IMR-90 (cell line): Measurements from ENCODE around the gene ITGA2. TPM values are rescaled to one million over a fixed set of nuclear protein-coding genes. Genes with fewer than 3 reads are reported as not detected.

Experiments
- ATAC-seq: fragments of 200-7000 bp; cut with Tn5 transposase; 2 replicates; pipeline ENCODE4 v1.9.1; 2020; ENCODE audit warnings: low read depth, mild to moderate bottlenecking, moderate library complexity
- BruUV-seq: library from RNA; stranded (reverse); fragments of 400-500 nt; replicated peaks from 2 replicates; lab custom pipeline; 2021; lab: Mats Ljungman, UMichigan
- CTCF ChIA-PET: fragments of 300-600 bp; formaldehyde crosslinking; extraction: SDS; loops from one replicate; lab custom pipeline; 2021; ENCODE audit warnings: antibody characterized with exemption; lab: Yijun Ruan, JAX
- POLR2A ChIA-PET: fragments of 300-600 bp; sonication (Branson Sonifier 250); formaldehyde crosslinking; loops from one replicate; lab custom pipeline; 2022; ENCODE audit warnings: antibody characterized with exemption; ENCODE audit not compliant: unreplicated experiment; lab: Charles Lee
- DNase-seq: peaks from one replicate; pipeline ENCODE4 v3.0.0; 2013
- H2AFZ ChIP-seq: replicated peaks from 2 replicates; pipeline ENCODE3; 2013; ENCODE audit warnings: low read length, mild to moderate bottlenecking; ENCODE audit not compliant: poor library complexity
- H2AK5ac ChIP-seq: 2 replicates; pipeline ENCODE4 v1.6.1; 2013; ENCODE audit warnings: low read depth, low read length, inconsistent platforms
- H2AK9ac ChIP-seq: replicated peaks from 2 replicates; pipeline ENCODE3; 2013; ENCODE audit warnings: mild to moderate bottlenecking, low read depth, low read length, moderate library complexity; ENCODE audit not compliant: poor library complexity
- H2BK120ac ChIP-seq: 2 replicates; pipeline ENCODE4 v1.6.1; 2013; ENCODE audit warnings: low read depth, low read length, inconsistent platforms
- H2BK15ac ChIP-seq: 3 replicates; pipeline ENCODE4 v1.6.1; 2013; ENCODE audit warnings: low read depth, low read length, inconsistent platforms
- H2BK20ac ChIP-seq: 2 replicates; pipeline ENCODE4 v1.6.1; 2013; ENCODE audit warnings: low read depth, mild to moderate bottlenecking, inconsistent platforms, low read length, moderate library complexity
- H2BK5ac ChIP-seq: 2 replicates; pipeline ENCODE4 v1.6.1; 2013; ENCODE audit warnings: mild to moderate bottlenecking, low read depth, low read length, inconsistent platforms; ENCODE audit not compliant: poor library complexity, severe bottlenecking
- H3K14ac ChIP-seq: replicated peaks from 2 replicates; pipeline ENCODE4 v1.6.1; 2013; ENCODE audit warnings: low read depth, low read length, inconsistent platforms
- H3K18ac ChIP-seq: 2 replicates; pipeline ENCODE4 v1.6.1; 2013; ENCODE audit warnings: low read depth, low read length, control low read depth
- H3K23ac ChIP-seq: 2 replicates; pipeline ENCODE4 v1.6.1; 2013; ENCODE audit warnings: low read depth, low read length, inconsistent platforms
- H3K27ac ChIP-seq: 2 replicates; pipeline ENCODE4 v1.5.1; 2013; ENCODE audit warnings: mild to moderate bottlenecking, control low read depth, low read length; ENCODE audit not compliant: insufficient read depth
- H3K27me3 ChIP-seq: 2 replicates; pipeline ENCODE4 v1.6.1; 2013; ENCODE audit warnings: low read length; ENCODE audit not compliant: control insufficient read depth, insufficient read depth
- H3K36me3 ChIP-seq: 2 replicates; pipeline ENCODE4 v1.6.1; 2013; ENCODE audit warnings: low read length, mixed read lengths; ENCODE audit not compliant: control insufficient read depth, insufficient read depth
- H3K4ac ChIP-seq: 2 replicates; pipeline ENCODE4 v1.6.1; 2013; ENCODE audit warnings: low read depth, low read length, inconsistent platforms
- H3K4me1 ChIP-seq: 2 replicates; pipeline ENCODE4 v1.6.1; 2013; ENCODE audit warnings: low read length, mixed read lengths; ENCODE audit not compliant: control insufficient read depth, insufficient read depth
- H3K4me2 ChIP-seq: 2 replicates; pipeline ENCODE4 v1.6.1; 2013; ENCODE audit warnings: low read depth, mild to moderate bottlenecking, control low read depth, low read length, moderate library complexity
- H3K4me3 ChIP-seq: 2 replicates; pipeline ENCODE4 v1.5.1; 2013; ENCODE audit warnings: low read depth, mild to moderate bottlenecking, control low read depth, low read length, moderate library complexity; ENCODE audit not compliant: insufficient read depth
- H3K56ac ChIP-seq: 2 replicates; pipeline ENCODE4 v1.6.1; 2013; ENCODE audit warnings: low read length, inconsistent platforms; ENCODE audit not compliant: insufficient read depth; ENCODE audit errors: extremely low read depth
- H3K79me1 ChIP-seq, 2 experiments: 2 replicates each; pipeline ENCODE4 v1.6.1; 2013; ENCODE audit warnings: low read length in 2 of 2, inconsistent platforms in 1 of 2, low read depth in 1 of 2
- H3K9ac ChIP-seq: 2 replicates; pipeline ENCODE4 v1.6.1; 2013; ENCODE audit warnings: low read depth, low read length, control low read depth
- H3K9me1 ChIP-seq: 2 replicates; pipeline ENCODE4 v1.6.1; 2013; ENCODE audit warnings: low read length, inconsistent platforms; ENCODE audit not compliant: insufficient read depth
- H3K9me3 ChIP-seq: 2 replicates; pipeline ENCODE4 v1.6.1; 2013; ENCODE audit warnings: low read length; ENCODE audit not compliant: control insufficient read depth, insufficient read depth
- H4K20me1 ChIP-seq: 2 replicates; pipeline ENCODE4 v1.6.1; 2013; ENCODE audit warnings: low read length, inconsistent platforms; ENCODE audit not compliant: insufficient read depth
- H4K5ac ChIP-seq: 2 replicates; pipeline ENCODE4 v1.6.1; 2013; ENCODE audit warnings: mild to moderate bottlenecking, low read depth, low read length, control low read depth
- H4K8ac ChIP-seq, 2 experiments: 2 replicates each; pipeline ENCODE4 v1.6.1; 2013; ENCODE audit warnings: low read depth in 2 of 2, low read length in 2 of 2, control low read depth in 1 of 2, inconsistent platforms in 1 of 2
- H4K91ac ChIP-seq: 2 replicates; pipeline ENCODE4 v1.6.1; 2013; ENCODE audit warnings: low read depth, low read length, inconsistent platforms; ENCODE audit not compliant: insufficient read depth
- CEBPB ChIP-seq: IDR thresholded peaks from 2 replicates; pipeline ENCODE4 v1.6.1; 2012; ENCODE audit warnings: low read depth, low read length, improper control_type of control experiment
- CHD1 ChIP-seq: IDR thresholded peaks from 2 replicates; pipeline ENCODE4 v1.6.1; 2012; ENCODE audit warnings: low read depth, low read length, improper control_type of control experiment
- CTCF ChIP-seq: conservative IDR thresholded peaks from 2 replicates; pipeline ENCODE4 v1.5.1; 2012; ENCODE audit warnings: mild to moderate bottlenecking, low read depth, low read length, improper control_type of control experiment
- MXI1 ChIP-seq: IDR thresholded peaks from 2 replicates; pipeline ENCODE4 v1.6.1; 2012; ENCODE audit warnings: low read depth, mild to moderate bottlenecking, low read length, moderate library complexity, borderline replicate concordance
- NFE2L2 ChIP-seq: fragments of 150-350 bp; IDR thresholded peaks from 2 replicates; pipeline ENCODE4 v1.6.1; 2016; ENCODE audit warnings: low read depth, mild to moderate bottlenecking, low read length
- POLR2A ChIP-seq: IDR thresholded peaks from 2 replicates; pipeline ENCODE4 v1.6.1; 2012; ENCODE audit warnings: mild to moderate bottlenecking, low read depth, low read length
- RAD21 ChIP-seq: IDR thresholded peaks from 2 replicates; pipeline ENCODE4 v1.6.1; 2012; ENCODE audit warnings: low read length, improper control_type of control experiment
- RCOR1 ChIP-seq: IDR thresholded peaks from 2 replicates; pipeline ENCODE4 v1.6.1; 2012; ENCODE audit warnings: mild to moderate bottlenecking, low read length, improper control_type of control experiment; ENCODE audit not compliant: insufficient replicate concordance
- RFX5 ChIP-seq: IDR thresholded peaks from 2 replicates; pipeline ENCODE4 v1.8.0; 2012; ENCODE audit warnings: low read depth, mild to moderate bottlenecking, low read length, moderate library complexity
- SMC3 ChIP-seq: fragments of 150-350 bp; IDR thresholded peaks from 2 replicates; pipeline ENCODE4 v1.6.1; 2016; ENCODE audit warnings: low read depth, mild to moderate bottlenecking, antibody characterized with exemption, low read length, moderate library complexity
- WGBS, 2 experiments: methylation state at CpG; one replicate each; pipeline versions ENCODE4 v1.1.5 to v1.1.7; 2013; ENCODE audit warnings: missing lambda C conversion rate in 2 of 2; ENCODE audit not compliant: insufficient read length in 1 of 2; ENCODE audit errors: extremely low coverage in 2 of 2; 5-methylcytosine and 5-hydroxymethylcytosine counted together
- dilution Hi-C: fragments of 300-500 bp; cut with HindIII; formaldehyde crosslinking; loops from one replicate; pipeline ENCODE4 v1.14.3; 2018; ENCODE audit warnings: low sequenced_read_pairs; ENCODE audit not compliant: unreplicated experiment
- in situ Hi-C: fragments of 300-500 bp; cut with MboI; formaldehyde crosslinking; loops from 3 replicates; pipeline ENCODE4 v1.14.3; 2019; ENCODE audit warnings: low sequenced_read_pairs, inconsistent platforms, mixed read lengths
- intact Hi-C: fragments of 100-400 bp; cut with micrococcal nuclease; formaldehyde crosslinking; loops from 2 replicates; pipeline ENCODE4 v1.10.0; 2022
- polyA plus RNA-seq, 3 experiments: library from polyadenylated mRNA; depleted of rRNA; stranded (reverse); fragments of >200 nt; gene quantifications; 2 replicates each; pipeline ENCODE4 v1.2.3, GENCODE V29; 2012; ENCODE audit warnings: low replicate concordance in 1 of 3
- total RNA-seq: library from RNA; depleted of rRNA; stranded (reverse); fragments of >200 nt; gene quantifications from 2 replicates; pipeline ENCODE4 v1.2.3, GENCODE V29; 2012
- TF ChIP-seq, protein P1 (sequence below): fragments of 150-350 bp; IDR thresholded peaks from 2 replicates; pipeline ENCODE4 v1.6.1; 2016; ENCODE audit warnings: low read depth, mild to moderate bottlenecking, low read length, moderate library complexity, borderline replicate concordance

The ITGA2 gene
- total and polyA plus RNA-seq, 2 of the 4 experiments (the other 2 are of a cell fraction), result 23.3 to 93.4 TPM

DNA sequence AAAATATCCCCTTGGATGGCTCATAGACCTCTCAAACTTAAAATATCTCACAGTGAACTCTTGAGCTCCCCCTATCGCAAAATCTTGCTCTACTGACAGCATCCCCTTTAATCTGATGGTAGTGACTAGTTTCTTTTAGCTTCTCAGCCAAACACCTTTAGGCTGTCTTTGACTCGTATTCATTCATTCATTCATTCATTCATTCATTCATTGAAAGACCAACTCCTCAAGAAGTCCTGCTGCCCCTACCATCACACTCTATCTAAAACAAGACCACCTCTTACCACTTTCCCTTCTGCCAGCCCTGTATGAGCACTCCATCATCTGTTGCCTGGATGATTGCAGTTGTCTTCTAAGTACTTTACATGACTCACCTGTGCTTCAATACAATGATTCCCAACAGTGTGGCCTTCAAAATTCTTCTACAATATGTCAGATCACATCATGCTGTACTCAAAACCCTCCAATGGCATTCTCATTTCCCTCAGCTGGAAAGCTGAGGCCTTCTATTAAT, 46.8 kb downstream of the ITGA2 start:
- Histone ChIP-seq H2AFZ (no peak overlapping the region), H2BK5ac (peak overlapping the region; percentile 86), H3K14ac (peak overlapping the region; percentile 53; the same call in 1 of the 2 replicates), H3K9me3 (no peaks in the 10 kb centered on the region), H3K4me2 (no peak overlapping the region), H3K56ac (no peak overlapping the region), H3K9ac (no peak overlapping the region), H2BK20ac (peak overlapping the region; percentile 17; the same call in 1 of the 2 replicates), H3K9me1 (peaks cover 16% of the 10 kb centered on the region), H4K20me1 (no peaks in the 10 kb centered on the region), H2AK5ac (peak overlapping the region; percentile 74; the same call in 1 of the 2 replicates), H3K18ac (peak overlapping the region; percentile 20; the same call in 1 of the 2 replicates), H2BK15ac (peak overlapping the region; percentile 56; the same call in 1 of the 3 replicates), H3K4me1 (peaks cover 19% of the 10 kb centered on the region), H2AK9ac (no peak overlapping the region), H4K91ac (no peak overlapping the region), H3K36me3 (no peaks in the 10 kb centered on the region; the same call in 1 of the 2 replicates), H3K23ac (peak overlapping the region; percentile 33; the same call in 1 of the 2 replicates), H3K27ac (no peak overlapping the region), H2BK120ac (peak overlapping the region; percentile 60; the same call in 1 of the 2 replicates), H4K8ac (peak overlapping the region in 1 of 2 experiments; percentile 38; a peak in 3 of 4 replicates), H3K4ac (peak overlapping the region; percentile 70; the same call in 1 of the 2 replicates), H4K5ac (peak overlapping the region; percentile 0; the same call in 1 of the 2 replicates), H3K4me3 (no peak overlapping the region), H3K27me3 (no peaks in the 10 kb centered on the region), H3K79me1 (peaks cover 26 to 65% of the 10 kb centered on the region in 2 experiments)
- no CpG with 5 or more reads among the region's 2 CpGs for WGBS, 2 experiments
- peak; percentile 66 for DNase-seq
- dilution Hi-C loops, result no loop called here
- intact Hi-C loops, result loop anchor here (2.0 kb wide), 1 partner anchor 45 kb away; no protein-coding TSS in a partner anchor
- no peak for TF ChIP-seq MXI1
- peak; percentile 35 for TF ChIP-seq CTCF
- TF ChIP-seq CHD1, result no peak
- no peak for TF ChIP-seq NFE2L2
- TF ChIP-seq RCOR1, result no peak
- peak; percentile 3; the same call in 1 of the 2 replicates for TF ChIP-seq SMC3
- peak; percentile 71; the same call in 1 of the 2 replicates for TF ChIP-seq RFX5
- no peak for TF ChIP-seq POLR2A
- TF ChIP-seq CEBPB, result no peak
- TF ChIP-seq, protein P1, sequence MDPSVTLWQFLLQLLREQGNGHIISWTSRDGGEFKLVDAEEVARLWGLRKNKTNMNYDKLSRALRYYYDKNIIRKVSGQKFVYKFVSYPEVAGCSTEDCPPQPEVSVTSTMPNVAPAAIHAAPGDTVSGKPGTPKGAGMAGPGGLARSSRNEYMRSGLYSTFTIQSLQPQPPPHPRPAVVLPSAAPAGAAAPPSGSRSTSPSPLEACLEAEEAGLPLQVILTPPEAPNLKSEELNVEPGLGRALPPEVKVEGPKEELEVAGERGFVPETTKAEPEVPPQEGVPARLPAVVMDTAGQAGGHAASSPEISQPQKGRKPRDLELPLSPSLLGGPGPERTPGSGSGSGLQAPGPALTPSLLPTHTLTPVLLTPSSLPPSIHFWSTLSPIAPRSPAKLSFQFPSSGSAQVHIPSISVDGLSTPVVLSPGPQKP, result no peak
- TF ChIP-seq RAD21, result no peak
- in situ Hi-C loops, result no loop called here
- ChIA-PET CTCF (interaction anchor here (0.9 to 1.8 kb wide), 7 partner anchors 8 to 57 kb away, joined by 3 to 12 read pairs (median 4); no protein-coding TSS in a partner anchor), POLR2A (interaction anchor here (0.5 kb wide), 1 partner anchor 45 kb away, joined by 8 read pairs; no protein-coding TSS in a partner anchor)
- no TSS peak for BruUV-seq
- no peak for ATAC-seq
